HG03103 (cell line): ENCODE results near the gene LRRC45.

Experiments
- ATAC-seq: cut with Tn5 transposase; IDR thresholded peaks from one replicate; pipeline ENCODE4 v1.9.1; 2021; ENCODE audit warnings: low read depth; ENCODE audit not compliant: unreplicated experiment

The LRRC45 gene

DNA sequence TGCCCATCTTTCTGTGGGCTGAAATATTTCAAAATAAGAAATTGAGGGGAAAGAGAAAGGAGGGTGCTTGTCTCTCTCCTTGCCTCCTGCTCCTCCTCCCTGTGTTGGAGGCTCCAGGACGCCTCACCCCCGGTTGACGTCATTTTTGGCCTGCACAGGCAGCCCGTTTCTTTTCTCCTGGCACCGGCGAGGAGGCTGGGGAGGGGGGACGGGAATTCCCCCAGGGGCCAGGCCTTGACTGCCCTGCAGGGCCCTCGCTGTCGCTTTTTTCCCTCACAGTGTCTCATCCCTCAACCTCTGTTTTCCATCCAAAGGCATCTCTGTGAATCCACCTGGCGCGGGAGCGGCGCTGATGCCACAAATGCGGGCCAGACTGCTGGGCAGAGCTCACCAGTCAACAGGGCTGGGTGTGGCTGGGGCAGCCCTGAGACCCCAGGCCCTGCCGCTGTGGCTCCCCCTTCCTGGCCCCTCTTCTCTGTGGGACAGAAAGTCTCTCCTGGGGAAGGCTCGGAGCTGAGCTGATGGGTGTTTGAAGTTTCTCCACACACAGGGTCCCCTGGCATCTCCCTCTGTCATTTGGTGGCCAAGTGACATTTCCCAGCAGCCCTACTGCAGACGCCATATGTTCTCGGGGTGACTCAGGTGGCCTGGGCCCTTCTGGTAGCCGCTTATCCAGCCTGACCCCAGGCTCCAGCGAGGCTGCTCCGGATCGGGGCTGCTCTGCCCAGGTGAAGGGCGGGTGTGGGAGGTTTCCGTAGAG lies 16.5 kb upstream of the LRRC45 start:
- ATAC-seq = no peak

GRCh38 chr17:82007228-82007494 lies 15.9 kb upstream of the LRRC45 start:
- no peak for ATAC-seq

GRCh38 chr17:82007495-82008257 lies 15.4 kb upstream of the LRRC45 start:
- ATAC-seq = no peak

DNA sequence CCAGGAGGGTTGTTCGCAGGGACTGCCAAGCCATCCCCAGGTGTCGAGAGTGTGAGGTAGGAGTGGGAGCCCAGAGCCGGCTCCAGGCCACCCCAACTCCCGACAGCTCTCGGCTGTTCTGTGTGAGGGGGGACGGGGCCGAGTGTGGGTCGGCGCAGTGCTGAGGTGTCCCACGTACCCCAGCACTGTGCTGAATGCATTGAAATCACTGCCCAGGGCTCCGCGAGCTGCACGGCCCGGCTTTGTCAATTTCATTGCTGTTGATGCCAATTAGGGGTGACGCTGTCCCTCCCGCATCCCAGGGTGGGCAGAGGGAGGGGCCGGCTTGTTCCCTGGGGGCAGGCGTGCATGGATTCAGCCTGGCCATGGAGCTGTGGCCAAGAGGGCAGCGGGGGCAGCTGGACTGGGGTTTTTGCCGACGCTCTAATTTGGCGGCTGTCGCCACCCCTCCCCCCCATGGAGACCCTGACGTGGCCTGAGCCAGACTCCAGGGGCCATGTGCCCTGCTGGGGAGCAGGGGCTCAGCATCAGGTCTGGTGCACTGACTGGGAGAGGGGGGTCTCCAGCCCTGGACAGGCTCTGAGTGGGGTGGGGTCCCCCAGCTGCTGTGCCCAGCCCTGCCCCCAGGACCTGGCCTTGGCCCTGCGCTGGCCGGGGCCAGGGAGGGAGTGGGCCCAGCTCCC lies 14.7 kb upstream of the LRRC45 start:
- ATAC-seq = no peak

DNA sequence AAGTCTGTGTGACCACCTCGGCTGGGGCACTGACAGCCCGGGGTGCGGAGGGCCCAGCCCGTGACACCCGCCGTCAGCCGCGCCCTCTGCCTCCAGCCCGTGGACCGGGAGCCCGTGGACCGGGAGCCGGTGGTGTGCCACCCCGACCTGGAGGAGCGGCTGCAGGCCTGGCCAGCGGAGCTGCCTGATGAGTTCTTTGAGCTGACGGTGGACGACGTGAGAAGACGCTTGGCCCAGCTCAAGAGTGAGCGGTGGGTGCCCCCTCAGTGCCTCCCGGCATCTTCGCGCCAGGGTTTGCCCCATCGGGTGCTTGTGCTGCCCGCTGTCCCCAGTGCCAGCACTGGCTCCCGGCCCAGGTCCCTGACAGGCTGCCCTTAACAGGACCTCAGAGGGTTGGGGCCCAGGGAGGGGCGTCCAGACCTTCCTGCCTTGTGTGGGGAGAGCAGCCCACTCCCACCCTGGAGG lies 14.1 kb upstream of the LRRC45 start:
- ATAC-seq = no peak

GRCh38 chr17:82009413-82009812 lies 13.7 kb upstream of the LRRC45 start:
- no peak for ATAC-seq

- no peak for ATAC-seq
These were observed 12.3 kb upstream of the LRRC45 start for GRCh38 chr17:82010575-82011525.

DNA sequence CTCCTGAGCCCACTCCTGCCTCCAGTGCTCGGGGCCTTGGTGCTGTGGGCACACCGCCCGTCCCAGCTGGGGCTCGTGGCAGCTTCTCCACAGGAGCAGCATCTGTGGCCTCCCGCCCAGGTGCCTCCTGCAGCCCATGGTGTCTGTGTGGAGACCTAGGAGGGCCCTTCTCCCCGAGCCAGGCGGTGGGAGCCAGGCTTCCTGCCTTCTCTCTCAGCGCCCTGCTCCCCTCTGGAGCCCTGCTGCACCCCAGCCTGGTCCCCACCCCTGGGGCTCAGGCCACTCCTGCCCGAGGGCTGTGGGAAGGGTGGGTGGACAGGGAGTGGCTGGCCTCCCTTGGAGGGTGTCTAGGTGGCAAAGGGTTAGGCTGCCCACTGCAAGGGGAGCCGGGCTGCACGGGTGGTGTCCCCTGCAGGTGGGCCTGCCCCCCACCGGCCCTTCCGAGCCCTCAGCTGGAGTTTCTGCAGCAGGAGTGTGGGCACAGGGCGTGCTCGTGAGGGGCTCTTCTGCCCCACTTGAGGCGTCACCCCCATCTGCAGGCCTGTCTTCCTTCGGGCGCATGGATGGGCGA lies 11.4 kb upstream of the LRRC45 start:
- no peak for ATAC-seq

DNA sequence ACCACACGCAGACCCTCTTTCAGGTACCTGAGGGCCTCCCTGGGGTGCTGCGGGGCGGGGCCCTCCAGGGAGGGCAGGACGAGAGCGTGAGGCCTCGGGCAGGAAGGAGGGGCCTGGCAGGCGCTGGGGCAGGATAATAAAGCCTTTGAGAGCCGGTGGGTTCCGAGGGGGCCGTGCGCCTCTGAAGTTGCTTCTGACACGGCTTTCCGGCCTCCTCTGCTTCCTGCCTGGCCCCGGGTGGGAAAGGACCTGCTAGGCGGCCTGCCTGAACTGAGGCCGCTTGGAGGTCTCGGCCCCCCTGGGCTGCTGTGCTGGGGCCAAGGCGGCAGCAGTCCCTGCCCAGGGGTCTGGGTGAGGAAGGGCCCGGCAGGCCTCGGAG lies 10.9 kb upstream of the LRRC45 start:
- no peak for ATAC-seq

DNA sequence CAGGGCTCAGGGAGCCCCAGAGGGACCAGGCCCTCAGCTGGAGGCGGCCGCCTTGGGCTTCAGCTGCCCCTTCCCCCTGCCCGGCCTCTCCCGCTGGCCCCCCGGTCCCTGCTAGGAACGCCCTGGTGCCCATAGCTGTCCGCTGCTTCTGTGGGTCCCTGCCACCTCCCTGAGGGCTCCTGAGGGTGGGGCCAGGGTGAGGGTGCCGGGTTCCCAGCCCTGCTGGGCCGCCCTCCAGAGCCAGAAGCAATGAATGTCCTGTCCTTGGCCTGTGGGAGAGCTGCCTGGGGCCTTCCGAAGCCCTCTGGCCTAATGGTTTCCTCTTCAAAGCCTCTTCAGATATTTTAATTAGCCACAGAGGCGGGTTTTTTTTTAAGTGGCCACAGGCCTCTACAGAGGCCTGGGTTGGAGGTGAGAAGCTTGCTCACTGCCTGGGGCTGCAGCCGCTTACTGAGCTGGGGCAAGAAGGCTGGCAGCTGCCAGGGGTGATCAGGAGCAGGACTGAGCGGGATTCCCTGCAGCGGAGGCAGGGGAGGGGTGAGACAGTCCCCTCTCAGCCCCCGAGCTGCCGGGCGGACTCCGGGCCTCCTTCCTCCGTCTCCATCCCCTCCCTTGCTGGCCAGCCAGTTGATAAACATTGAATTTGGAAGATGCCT lies 10.3 kb upstream of the LRRC45 start:
- no peak for ATAC-seq

DNA sequence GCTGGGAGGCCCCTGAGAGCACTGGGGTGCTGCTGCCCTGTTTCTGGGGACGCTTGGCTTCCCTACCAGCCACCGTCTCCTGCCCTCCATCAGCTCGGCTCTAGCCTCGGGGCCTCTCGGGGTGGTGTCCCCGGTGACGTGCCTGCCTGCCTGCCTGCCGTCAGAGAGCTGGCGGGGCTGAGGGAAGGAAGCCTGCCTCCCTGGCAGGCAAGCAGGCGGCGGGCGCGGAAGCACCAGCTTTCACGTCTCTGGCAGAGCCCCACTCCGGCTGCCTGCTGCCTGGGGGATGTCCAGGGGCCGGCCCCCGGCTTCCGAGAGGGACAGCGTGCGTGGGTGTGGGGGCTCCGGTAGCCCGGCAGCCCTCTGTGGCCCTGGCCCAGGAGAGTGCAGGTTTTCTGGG lies 9.8 kb upstream of the LRRC45 start:
- no peak for ATAC-seq

- ATAC-seq = no peak
These were observed 9.3 kb upstream of the LRRC45 start for GRCh38 chr17:82013772-82014321.

DNA sequence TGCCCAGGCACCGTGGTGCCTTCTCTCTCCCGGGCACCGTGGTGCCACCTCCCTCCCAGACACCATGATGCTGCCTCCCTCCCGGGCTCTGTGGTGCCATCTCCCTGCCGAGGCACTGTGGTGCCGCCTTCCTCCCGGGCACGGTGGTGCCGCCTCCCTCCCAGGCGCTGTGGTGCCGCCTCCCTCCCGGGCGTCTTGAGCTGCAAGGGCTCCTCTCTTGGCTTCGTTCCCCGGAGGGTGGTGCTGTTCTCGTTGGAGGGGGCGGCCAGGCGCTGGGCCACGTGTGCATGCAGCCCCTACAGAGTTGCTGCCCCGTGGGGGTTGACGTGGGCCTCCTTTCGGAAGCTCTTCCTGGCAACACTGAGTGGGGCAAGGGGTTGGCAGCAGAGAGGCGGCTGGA lies 8.7 kb upstream of the LRRC45 start:
- ATAC-seq = no peak

DNA sequence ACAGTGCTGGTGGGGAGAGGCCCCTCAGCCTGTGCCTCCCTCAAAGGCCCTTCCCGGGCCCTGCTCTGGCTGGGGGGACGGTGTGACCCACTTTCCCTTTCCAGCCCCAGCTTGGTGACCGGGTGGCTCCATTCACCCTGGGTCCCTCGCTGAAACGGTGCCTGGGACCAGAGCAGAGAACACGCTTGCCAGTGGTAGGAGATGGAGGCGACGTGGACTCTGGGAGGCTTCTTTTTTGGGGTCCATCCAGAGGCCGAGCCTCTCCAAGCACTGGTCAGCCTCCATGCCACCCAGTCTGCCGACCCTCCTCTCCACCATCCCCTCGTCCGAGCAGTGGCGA lies 8.2 kb upstream of the LRRC45 start:
- no peak for ATAC-seq

DNA sequence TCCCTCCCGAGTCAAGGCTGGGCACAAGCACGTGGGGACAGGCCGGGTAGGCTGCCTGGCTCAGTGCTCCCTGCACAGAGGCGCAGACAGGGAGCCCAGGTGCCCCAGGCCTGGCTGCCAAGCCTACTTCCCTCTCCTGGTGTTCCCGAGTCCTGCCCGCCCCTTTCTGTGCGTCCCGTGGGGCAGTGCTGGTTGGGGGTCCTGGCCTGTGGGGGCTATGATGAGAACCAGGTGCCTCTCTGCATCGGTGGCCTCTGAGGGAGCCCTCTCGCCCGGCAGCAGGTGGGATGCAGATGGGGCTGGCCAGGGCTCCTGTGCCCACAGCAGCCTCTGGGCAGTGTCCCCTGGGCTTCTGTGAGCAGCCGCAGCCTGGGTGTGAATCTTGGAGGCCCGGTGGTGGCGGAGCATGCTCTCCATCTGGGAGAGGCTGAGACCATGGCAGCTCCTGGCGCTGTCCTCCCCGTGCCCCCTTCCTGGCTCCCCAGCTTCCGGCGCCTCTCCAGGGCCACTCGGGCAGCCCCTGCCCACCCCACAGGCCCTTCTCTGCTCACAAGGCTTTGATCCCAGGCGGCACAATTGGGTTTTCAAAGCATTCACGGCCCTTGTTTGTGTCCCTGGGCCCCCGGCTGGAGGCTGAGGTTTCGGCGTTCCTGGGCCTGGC lies 7.7 kb upstream of the LRRC45 start:
- no peak for ATAC-seq

- no peak for ATAC-seq
These were observed 6.8 kb upstream of the LRRC45 start for GRCh38 chr17:82016061-82016874.

GRCh38 chr17:82016875-82017459 lies 6.1 kb upstream of the LRRC45 start:
- no peak for ATAC-seq

- no peak for ATAC-seq
These were observed 5.4 kb upstream of the LRRC45 start for GRCh38 chr17:82017612-82018151.
